GM19463 (cell line): ENCODE results near the gene OLFML3.

ENCODE experiments used
- ATAC-seq: cut with Tn5 transposase; IDR thresholded peaks from one replicate; pipeline ENCODE4 v1.9.1; 2021; ENCODE audit warnings: mild to moderate bottlenecking, moderate library complexity; ENCODE audit not compliant: unreplicated experiment

The OLFML3 gene

GRCh38 chr1:114024049-114024448 lies 44.8 kb downstream of the OLFML3 start:
- ATAC-seq = no peak

GRCh38 chr1:114025609-114026401 lies 46.5 kb downstream of the OLFML3 start:
- ATAC-seq = no peak

GRCh38 chr1:114026797-114027196 lies 47.5 kb downstream of the OLFML3 start:
- ATAC-seq = no peak
